NT2/D1 (cell line): ENCODE measurements around the gene PACS2.

Source experiments
- YY1 ChIP-seq: IDR thresholded peaks from 2 replicates; pipeline ENCODE4 v1.6.1; 2011; ENCODE audit not compliant: insufficient read length, insufficient read depth
- ZNF274 ChIP-seq: IDR thresholded peaks from 2 replicates; pipeline ENCODE4 v1.6.1; 2011; ENCODE audit warnings: mild to moderate bottlenecking, low read depth, low read length

DNA sequence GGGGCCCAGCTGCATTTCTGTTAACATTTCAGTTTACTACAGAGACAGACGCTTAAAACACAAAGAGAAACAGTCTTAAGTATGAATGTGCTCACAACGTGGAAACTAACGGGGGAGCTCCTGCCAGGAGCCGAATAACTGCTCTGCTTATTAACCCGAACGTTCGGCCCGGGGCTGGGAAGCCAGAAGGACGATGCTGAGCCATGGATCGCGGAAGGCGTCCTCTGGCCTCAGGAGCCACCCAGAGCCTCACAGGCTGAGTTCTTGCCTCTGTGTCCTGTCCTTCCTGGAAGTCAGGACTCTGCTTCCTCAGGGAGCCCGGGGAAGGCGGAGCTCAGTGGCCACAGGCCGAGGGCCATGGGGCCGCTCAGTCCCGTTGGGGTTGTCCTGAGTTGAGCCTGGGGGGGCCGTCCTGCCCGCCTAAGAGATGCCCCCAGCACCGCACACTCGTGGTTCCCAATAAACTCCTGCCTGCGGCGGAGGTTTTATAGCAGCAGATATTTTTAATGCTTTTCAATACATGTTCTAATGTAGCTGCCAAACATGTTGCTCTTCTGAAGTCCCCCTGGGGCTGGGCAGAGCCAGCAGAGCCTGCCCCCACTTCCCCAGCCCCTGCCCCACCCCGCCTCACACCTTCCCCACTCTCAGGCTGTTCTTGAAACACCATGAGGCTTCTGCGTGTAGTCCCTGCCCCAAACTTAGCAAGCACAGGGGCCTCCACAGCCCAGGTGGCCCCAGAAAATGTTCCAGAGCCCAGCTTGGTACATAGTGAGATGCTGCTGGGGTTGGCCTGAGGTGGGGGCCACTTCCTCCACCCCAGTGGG lies 80.4 kb downstream of the PACS2 start:
- TF ChIP-seq YY1 (no peak), ZNF274 (no peak)
